BLaER1 treated with 17β-estradiol and CSF1 and Interleukin-3, amounts not matched to agents 10 nM and 100 nM (cell line): ENCODE data around the gene ZDHHC11.
"Not testable (repeated sequence)": the region's sequence is repeated elsewhere in the genome, so short reads cannot be mapped to it uniquely, and the experiment has no call there.

Experiments used
- H3K27ac ChIP-seq, 11 experiments: shearing (Covaris generic); formaldehyde crosslinking; 2 replicates each; pipeline ENCODE4 v1.8.1; 2022
- H3K27me3 ChIP-seq, 11 experiments: shearing (Covaris generic); formaldehyde crosslinking; 2 replicates each; pipeline ENCODE4 v1.8.1; 2022
- H3K36me3 ChIP-seq, 11 experiments: shearing (Covaris generic); formaldehyde crosslinking; 2 replicates each; pipeline ENCODE4 v1.8.1; 2022
- H3K4me1 ChIP-seq, 10 experiments: shearing (Covaris generic); formaldehyde crosslinking; 2 replicates each; pipeline ENCODE4 v1.8.1; 2022
- H3K4me2 ChIP-seq, 11 experiments: shearing (Covaris generic); formaldehyde crosslinking; 2 replicates each; pipeline ENCODE4 v1.8.1; 2022
- H3K4me3 ChIP-seq, 10 experiments: shearing (Covaris generic); formaldehyde crosslinking; 2 replicates each; pipeline ENCODE4 v1.8.1; 2022
- H3K9ac ChIP-seq, 11 experiments: shearing (Covaris generic); formaldehyde crosslinking; 2 replicates each; pipeline ENCODE4 v1.8.1; 2022
- H3K9me3 ChIP-seq, 11 experiments: shearing (Covaris generic); formaldehyde crosslinking; replicated peaks in 1 of 11; 2 replicates each; pipeline ENCODE4 v1.8.1; 2022
- H4K20me1 ChIP-seq, 11 experiments: shearing (Covaris generic); formaldehyde crosslinking; 2 replicates each; pipeline ENCODE4 v1.8.1; 2022

The ZDHHC11 gene

DNA sequence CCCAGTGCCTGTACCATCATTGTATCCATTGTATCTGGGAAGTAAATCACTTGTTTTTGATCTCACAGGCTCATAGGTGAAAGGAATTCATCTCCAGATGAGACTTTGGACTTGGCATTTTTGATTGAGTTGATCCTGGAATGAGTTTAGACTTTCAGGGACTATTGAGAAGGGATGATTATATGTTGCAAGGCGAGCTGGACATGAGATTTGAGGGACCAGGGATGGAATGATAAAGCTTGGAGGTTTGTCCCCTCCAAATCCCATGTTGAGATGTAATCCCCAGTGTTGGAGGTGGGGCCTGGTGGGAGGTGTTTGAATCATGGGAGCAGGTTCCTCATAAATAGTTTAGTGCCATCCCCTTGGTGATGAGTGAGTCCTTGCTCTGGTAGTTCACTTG, 55.8 kb downstream of the ZDHHC11 start:
- not testable (repeated sequence) for H3K27me3 ChIP-seq, H3K4me3 ChIP-seq, H3K4me2 ChIP-seq, H3K36me3 ChIP-seq, H4K20me1 ChIP-seq, H3K27ac ChIP-seq, H3K4me1 ChIP-seq, H3K9me3 ChIP-seq, H3K9ac ChIP-seq

DNA sequence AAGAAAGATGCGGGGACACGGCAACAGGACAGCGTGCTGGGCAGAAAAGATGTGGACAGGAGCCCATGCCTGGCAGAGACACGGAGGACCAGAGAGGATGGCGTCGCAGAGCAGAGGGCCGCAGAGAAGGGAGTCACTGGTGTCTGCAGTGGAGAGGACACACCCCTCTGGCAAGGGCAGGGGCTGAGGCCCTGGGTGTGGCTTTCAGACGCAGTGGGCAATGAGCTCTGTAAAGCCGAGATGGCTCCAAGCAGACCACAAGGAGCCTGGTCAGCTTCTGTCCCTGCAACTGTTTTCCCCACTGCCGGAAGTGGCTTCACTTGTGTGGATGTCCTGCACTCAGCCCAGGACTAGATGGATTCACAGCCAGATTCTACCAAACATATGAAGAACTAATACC, 62.1 kb downstream of the ZDHHC11 start:
- H3K4me3 ChIP-seq, H3K9ac ChIP-seq, H3K36me3 ChIP-seq, H3K27ac ChIP-seq, H4K20me1 ChIP-seq, H3K4me2 ChIP-seq: not testable (repeated sequence)
- peaks cover 15 to 19% (median 18%) of the 10 kb centered on the region in 11 experiments for H3K27me3 ChIP-seq
- peaks cover 0 to 10% (median 0%) of the 10 kb centered on the region in 11 experiments; a peak in 4 of 22 replicates for H3K9me3 ChIP-seq
- peaks cover 0 to 13% (median 12%) of the 10 kb centered on the region in 10 experiments; a peak in 15 of 20 replicates for H3K4me1 ChIP-seq

DNA sequence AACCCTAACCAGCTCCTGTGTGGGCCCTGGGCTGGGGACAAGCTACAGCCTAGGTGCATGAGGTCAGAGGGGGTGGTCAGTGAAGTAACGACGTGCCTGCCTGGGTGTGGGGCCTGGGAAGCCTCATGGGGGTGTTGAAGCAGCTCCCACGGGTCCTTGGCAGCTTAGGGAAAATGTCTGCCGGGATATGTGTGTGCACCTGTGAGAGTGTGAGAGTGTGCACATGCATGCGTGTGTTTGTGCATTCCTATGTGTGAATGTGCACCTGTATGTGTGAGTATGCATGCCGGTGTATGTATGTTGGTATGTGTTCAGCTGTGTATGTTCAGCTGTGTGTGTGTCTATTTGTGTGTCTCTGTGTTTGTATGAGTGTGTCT, 62.9 kb downstream of the ZDHHC11 start:
- H3K9ac ChIP-seq, H4K20me1 ChIP-seq, H3K4me3 ChIP-seq, H3K36me3 ChIP-seq, H3K4me2 ChIP-seq, H3K27ac ChIP-seq: not testable (repeated sequence)
- peaks cover 0 to 10% (median 0%) of the 10 kb centered on the region in 11 experiments; a peak in 4 of 22 replicates for H3K9me3 ChIP-seq
- H3K4me1 ChIP-seq, result peaks cover 0 to 17% (median 14%) of the 10 kb centered on the region in 10 experiments; a peak in 15 of 20 replicates
- H3K27me3 ChIP-seq, result peaks cover 16 to 24% (median 19%) of the 10 kb centered on the region in 11 experiments

- not testable (repeated sequence) for H3K4me3 ChIP-seq, H3K9ac ChIP-seq, H4K20me1 ChIP-seq, H3K36me3 ChIP-seq, H3K4me2 ChIP-seq, H3K27ac ChIP-seq
- Histone ChIP-seq H3K27me3 (peaks cover 16 to 24% (median 19%) of the 10 kb centered on the region in 11 experiments), H3K9me3 (peaks cover 0 to 10% (median 0%) of the 10 kb centered on the region in 11 experiments; a peak in 4 of 22 replicates), H3K4me1 (peaks cover 0 to 17% (median 14%) of the 10 kb centered on the region in 10 experiments; a peak in 15 of 20 replicates)
Observed at GRCh38 chr5:787224-787856, 63.4 kb downstream of the ZDHHC11 start.

- Histone ChIP-seq H3K4me2 (peak overlapping the region; percentile 88 to 98 (median 94)), H3K4me1 (peaks cover 0 to 23% (median 18%) of the 10 kb centered on the region in 10 experiments; a peak in 16 of 20 replicates), H3K4me3 (peak overlapping the region; percentile 61 to 77 (median 68)), H3K27me3 (peaks cover 16 to 24% (median 19%) of the 10 kb centered on the region in 11 experiments), H3K9ac (peak overlapping the region in 10 of 11 experiments; percentile 45 to 74 (median 62); a peak in 17 of 22 replicates)
- not testable (repeated sequence) for H3K9me3 ChIP-seq, H4K20me1 ChIP-seq, H3K36me3 ChIP-seq, H3K27ac ChIP-seq
Observed at GRCh38 chr5:785181-785705, 65.5 kb downstream of the ZDHHC11 start.

- not testable (repeated sequence) for H3K36me3 ChIP-seq, H3K27ac ChIP-seq, H3K9me3 ChIP-seq, H4K20me1 ChIP-seq
- peaks cover 0 to 27% (median 19%) of the 10 kb centered on the region in 10 experiments; a peak in 16 of 20 replicates for H3K4me1 ChIP-seq
- H3K27me3 ChIP-seq, result peaks cover 16 to 24% (median 19%) of the 10 kb centered on the region in 11 experiments
- H3K4me2 ChIP-seq, result peak within 1 kb of the TSS; percentile 88 to 98 (median 97)
- H3K9ac ChIP-seq, result peak within 1 kb of the TSS; percentile 30 to 74 (median 61); a peak in 19 of 22 replicates
- peak within 1 kb of the TSS; percentile 61 to 77 (median 68) for H3K4me3 ChIP-seq
Observed at GRCh38 chr5:784428-785177, 66.2 kb downstream of the ZDHHC11 start, which contains the start of gene ZDHHC11B. Gene ZDHHC11B (minus strand): TSS chr5:784729. CDS start chr5:766919, 17,810 bp downstream.

GRCh38 chr5:783881-784427, 66.8 kb downstream of the ZDHHC11 start:
- not testable (repeated sequence) for H3K27ac ChIP-seq, H4K20me1 ChIP-seq, H3K36me3 ChIP-seq, H3K9me3 ChIP-seq
- Histone ChIP-seq H3K4me1 (peaks cover 0 to 27% (median 19%) of the 10 kb centered on the region in 10 experiments; a peak in 16 of 20 replicates), H3K4me3 (peak overlapping the region; percentile 61 to 77 (median 68)), H3K9ac (peak overlapping the region in 6 of 11 experiments; percentile 29 to 62 (median 49); a peak in 7 of 22 replicates), H3K4me2 (peak overlapping the region; percentile 88 to 98 (median 97)), H3K27me3 (peaks cover 16 to 24% (median 19%) of the 10 kb centered on the region in 11 experiments)

DNA sequence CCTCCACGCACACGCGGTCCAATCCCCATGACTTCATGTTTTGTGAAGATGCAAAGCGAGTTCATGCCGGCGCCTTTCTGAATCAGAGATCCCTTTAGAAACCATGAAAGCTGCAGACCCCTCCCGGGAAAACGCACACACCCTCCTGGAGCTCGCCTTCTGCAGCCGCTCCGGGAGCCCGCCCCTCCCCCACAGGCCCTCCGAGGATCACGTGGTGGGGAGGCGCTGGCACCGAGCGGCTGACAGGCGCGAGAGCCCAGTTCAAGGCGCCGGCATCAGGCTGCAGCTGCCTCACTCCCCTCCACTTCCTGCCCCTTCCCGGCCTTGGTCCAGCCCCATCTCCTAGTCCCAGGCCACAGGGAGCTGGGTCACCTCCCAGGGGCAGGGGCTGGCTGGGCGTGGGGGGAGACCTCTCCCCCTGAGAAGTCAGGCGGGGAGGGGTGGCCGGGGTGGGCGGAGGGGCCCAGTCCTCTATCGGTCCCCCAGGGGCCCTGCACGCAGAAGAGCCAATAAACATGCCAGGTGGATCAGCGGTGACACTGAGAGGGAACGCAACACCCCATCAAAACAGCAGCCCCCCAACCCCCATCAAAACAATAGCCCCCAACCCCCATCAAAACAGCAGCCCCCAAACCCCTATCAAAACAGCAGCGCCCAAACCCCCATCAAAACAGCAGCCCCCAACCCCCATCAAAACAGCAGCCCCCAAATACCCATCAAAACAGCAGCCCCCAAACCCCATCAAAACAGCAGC, 67.6 kb downstream of the ZDHHC11 start:
- H3K4me2 ChIP-seq, result peak overlapping the region; percentile 74 to 98 (median 97)
- H3K4me3 ChIP-seq, result peak overlapping the region in 8 of 10 experiments; percentile 34 to 69 (median 58); a peak in 9 of 20 replicates
- not testable (repeated sequence) for H3K9me3 ChIP-seq, H4K20me1 ChIP-seq, H3K36me3 ChIP-seq, H3K9ac ChIP-seq, H3K27ac ChIP-seq
- peaks cover 16 to 24% (median 19%) of the 10 kb centered on the region in 11 experiments for H3K27me3 ChIP-seq
- H3K4me1 ChIP-seq, result peaks cover 0 to 27% (median 19%) of the 10 kb centered on the region in 10 experiments; a peak in 16 of 20 replicates

GRCh38 chr5:782356-782755, 68.4 kb downstream of the ZDHHC11 start:
- H3K4me3 ChIP-seq, H3K36me3 ChIP-seq, H4K20me1 ChIP-seq, H3K9ac ChIP-seq, H3K4me2 ChIP-seq, H3K9me3 ChIP-seq, H3K27ac ChIP-seq: not testable (repeated sequence)
- Histone ChIP-seq H3K27me3 (peaks cover 16 to 24% (median 19%) of the 10 kb centered on the region in 11 experiments), H3K4me1 (peaks cover 0 to 27% (median 19%) of the 10 kb centered on the region in 10 experiments; a peak in 16 of 20 replicates)

DNA sequence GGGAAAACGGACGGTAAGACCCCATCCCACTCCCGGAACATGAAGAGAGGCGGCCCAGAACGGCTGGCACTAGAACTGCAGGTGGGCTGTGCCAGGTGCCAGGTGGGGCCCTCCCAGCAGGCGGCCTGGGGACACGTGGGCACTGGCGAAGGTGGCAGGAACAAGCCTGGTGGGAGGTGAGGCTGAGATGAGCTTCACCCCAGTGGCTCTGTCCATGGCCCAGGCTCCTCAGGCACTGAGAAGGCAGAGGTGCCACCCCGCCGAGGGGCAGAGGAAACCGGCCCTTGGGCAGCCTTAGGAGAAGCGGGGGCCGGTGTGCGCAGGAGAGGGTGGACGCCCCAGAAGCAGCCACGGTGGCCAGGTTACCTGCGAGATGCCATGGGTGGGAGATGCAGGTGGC, 70.2 kb downstream of the ZDHHC11 start:
- not testable (repeated sequence) for H3K9me3 ChIP-seq, H3K27ac ChIP-seq, H4K20me1 ChIP-seq, H3K9ac ChIP-seq, H3K36me3 ChIP-seq, H3K4me3 ChIP-seq
- peaks cover 0 to 32% (median 19%) of the 10 kb centered on the region in 10 experiments; a peak in 16 of 20 replicates for H3K4me1 ChIP-seq
- peaks cover 16 to 23% (median 18%) of the 10 kb centered on the region in 11 experiments for H3K27me3 ChIP-seq
- H3K4me2 ChIP-seq, result peak overlapping the region in 6 of 11 experiments; percentile 26 to 51 (median 38); a peak in 9 of 22 replicates

GRCh38 chr5:778967-779366, 71.8 kb downstream of the ZDHHC11 start:
- not testable (repeated sequence) for H3K27me3 ChIP-seq, H4K20me1 ChIP-seq, H3K9me3 ChIP-seq, H3K27ac ChIP-seq, H3K9ac ChIP-seq, H3K4me3 ChIP-seq, H3K4me2 ChIP-seq, H3K36me3 ChIP-seq
- peaks cover 0 to 23% (median 11%) of the 10 kb centered on the region in 10 experiments; a peak in 16 of 20 replicates for H3K4me1 ChIP-seq

- H3K4me1 ChIP-seq, result peaks cover 0 to 19% (median 6%) of the 10 kb centered on the region in 10 experiments; a peak in 10 of 20 replicates
- not testable (repeated sequence) for H3K27ac ChIP-seq, H3K4me3 ChIP-seq, H3K36me3 ChIP-seq, H3K4me2 ChIP-seq, H3K27me3 ChIP-seq, H4K20me1 ChIP-seq, H3K9ac ChIP-seq, H3K9me3 ChIP-seq
Observed at GRCh38 chr5:778421-778820, 72.4 kb downstream of the ZDHHC11 start.
